ENCODE results near the gene SAMD3.

GRCh38 chr6:130189531-130190397, 33.0 kb downstream of the SAMD3 start:
- TF ChIP-seq POLR2A (IDR thresholded peaks at IDR 0.05; ENCODE audit: low read depth, low read length) (no peak), MYC (IDR thresholded peaks at IDR 0.05; ENCODE audit: low read depth, low read length) (no peak), POLR2AphosphoS5 (IDR thresholded peaks at IDR 0.05; ENCODE audit: insufficient read depth, low read depth, low read length) (no peak), EZH2 (IDR thresholded peaks at IDR 0.05; ENCODE audit: borderline replicate concordance, low read depth, low read length, severe bottlenecking) (no peak), CTCF (IDR thresholded peaks at IDR 0.05; ENCODE audit: extremely low read depth in 1 of 2, insufficient read depth in 1 of 2, low read depth in 1 of 2, low read length in 2 of 2) (no peak), GATA2 (IDR thresholded peaks at IDR 0.05; ENCODE audit: insufficient read depth, insufficient read length, low read depth, low read length) (no peak), FOS (IDR thresholded peaks at IDR 0.05; ENCODE audit: borderline replicate concordance, insufficient read depth, low read length) (no peak)

Data from endothelial cell of umbilical vein (primary cell).